Astrocyte (in vitro differentiated cells and primary cell): ENCODE data around the gene SEMA4D. TPM values are rescaled to one million over a fixed set of nuclear protein-coding genes. Genes with fewer than 3 reads are reported as not detected.
"Not testable (repeated sequence)": the region's sequence is repeated elsewhere in the genome, so short reads cannot be mapped to it uniquely, and the experiment has no call there.

Experiments used
- DNase-seq: peaks from one replicate; pipeline ENCODE4 v3.0.0-alpha.2; 2010; ENCODE audit warnings: low read depth
- FAIRE-seq: peaks from 2 replicates; lab custom pipeline; 2011; peaks lifted over from hg19 to GRCh38; lab: Jason Lieb, UNC
- H2AFZ ChIP-seq: 2 replicates; pipeline ENCODE4 v1.6.0; 2012; ENCODE audit warnings: low read depth, low read length, inconsistent platforms
- H3K27ac ChIP-seq: 2 replicates; pipeline ENCODE4 v1.5.1; 2011; ENCODE audit warnings: low read depth, low read length, inconsistent platforms
- H3K27me3 ChIP-seq: 2 replicates; pipeline ENCODE4 v1.6.0; 2011; ENCODE audit warnings: low read length, inconsistent platforms; ENCODE audit not compliant: insufficient read depth
- H3K36me3 ChIP-seq: 2 replicates; pipeline ENCODE4 v1.5.1; 2011; ENCODE audit warnings: low read length, inconsistent platforms; ENCODE audit not compliant: insufficient read depth
- H3K4me1 ChIP-seq: 2 replicates; pipeline ENCODE4 v1.5.1; 2011; ENCODE audit warnings: low read length, inconsistent platforms; ENCODE audit not compliant: insufficient read depth
- H3K4me2 ChIP-seq: 2 replicates; pipeline ENCODE4 v1.6.0; 2012; ENCODE audit warnings: low read length, inconsistent platforms
- H3K4me3 ChIP-seq: 2 replicates; pipeline ENCODE4 v1.5.1; 2011; ENCODE audit warnings: low read depth, mild to moderate bottlenecking, low read length, inconsistent platforms; ENCODE audit not compliant: insufficient read depth
- H3K79me2 ChIP-seq: 2 replicates; pipeline ENCODE4 v1.6.0; 2012; ENCODE audit warnings: mild to moderate bottlenecking, low read length, inconsistent platforms; ENCODE audit not compliant: insufficient read depth
- H3K9ac ChIP-seq: 2 replicates; pipeline ENCODE4 v1.6.0; 2012; ENCODE audit warnings: mild to moderate bottlenecking, low read length, inconsistent platforms
- H3K9me3 ChIP-seq: 2 replicates; pipeline ENCODE4 v1.5.1; 2012; ENCODE audit warnings: low read depth, mild to moderate bottlenecking, low read length, inconsistent platforms; ENCODE audit not compliant: insufficient read depth
- H4K20me1 ChIP-seq: 2 replicates; pipeline ENCODE4 v1.6.0; 2012; ENCODE audit warnings: low read length, inconsistent platforms; ENCODE audit not compliant: insufficient read depth
- H3K27ac Mint-ChIP-seq: one replicate; pipeline ENCODE4 v1.8.0; 2021; ENCODE audit warnings: mild to moderate bottlenecking, mixed read lengths; ENCODE audit not compliant: unreplicated experiment
- H3K27me3 Mint-ChIP-seq: one replicate; pipeline ENCODE4 v1.8.0; 2021; ENCODE audit warnings: low read depth, mixed read lengths; ENCODE audit not compliant: unreplicated experiment
- H3K36me3 Mint-ChIP-seq: one replicate; pipeline ENCODE4 v1.8.0; 2021; ENCODE audit warnings: low read depth, mixed read lengths; ENCODE audit not compliant: unreplicated experiment
- H3K4me1 Mint-ChIP-seq: one replicate; pipeline ENCODE4 v1.8.0; 2021; ENCODE audit warnings: low read depth, mixed read lengths; ENCODE audit not compliant: unreplicated experiment
- H3K4me3 Mint-ChIP-seq: one replicate; pipeline ENCODE4 v1.8.0; 2021; ENCODE audit warnings: mild to moderate bottlenecking, moderate library complexity, mixed read lengths; ENCODE audit not compliant: unreplicated experiment
- H3K9me3 Mint-ChIP-seq: one replicate; pipeline ENCODE4 v1.8.0; 2021; ENCODE audit warnings: mild to moderate bottlenecking, mixed read lengths; ENCODE audit not compliant: unreplicated experiment
- EZH2 ChIP-seq: IDR thresholded peaks from 2 replicates; pipeline ENCODE4 v1.6.1; 2012; ENCODE audit warnings: mild to moderate bottlenecking, low read length, inconsistent platforms; ENCODE audit not compliant: insufficient read depth
- total RNA-seq: library from RNA; stranded (reverse); gene quantifications from 2 replicates; pipeline ENCODE4 v1.2.1, GENCODE V29; 2021
- TF ChIP-seq, protein P1 (sequence below): IDR thresholded peaks from 2 replicates; pipeline ENCODE4 v1.5.1; 2011; ENCODE audit warnings: low read depth, mild to moderate bottlenecking, inconsistent platforms, low read length, moderate library complexity; ENCODE audit not compliant: insufficient read depth

SEMA4D gene
- total RNA-seq, 1 donor from 2014 or later: 6.2 TPM

DNA sequence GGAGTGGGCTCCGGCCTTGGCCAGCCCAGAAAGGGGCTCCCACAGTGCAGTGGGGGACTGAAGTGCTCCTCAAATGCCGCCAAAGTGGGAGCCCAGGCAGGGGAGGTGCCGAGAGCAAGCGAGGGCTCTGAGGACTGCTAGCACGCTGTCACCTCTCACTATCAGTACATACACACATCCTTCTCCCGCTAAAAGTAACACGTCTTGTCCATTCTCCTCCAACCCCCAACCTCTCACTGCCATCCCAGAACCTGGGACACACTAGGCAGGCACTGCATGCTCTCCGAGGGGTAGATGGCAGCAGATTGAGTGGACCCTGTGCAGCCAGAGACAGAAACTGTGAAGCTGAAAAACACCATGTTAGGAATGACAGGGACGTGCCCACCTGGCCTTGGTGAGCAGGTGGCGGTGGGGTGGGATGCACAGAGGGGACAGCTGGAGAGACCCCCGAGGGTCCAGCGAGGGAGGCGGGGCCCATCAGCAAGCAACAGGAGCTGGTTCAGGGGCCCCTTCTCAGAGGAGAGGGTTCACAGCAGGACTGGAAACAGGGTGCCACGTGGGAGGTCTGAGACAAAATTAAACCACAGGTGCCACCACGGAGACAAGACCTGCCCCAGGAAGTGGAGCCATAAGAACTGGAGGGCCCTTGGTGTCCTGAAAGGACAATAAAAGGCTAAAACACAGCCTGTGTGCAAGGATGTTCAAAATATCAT is 16.9 kb downstream of the SEMA4D start:
- H3K9ac ChIP-seq: no peak overlapping the region
- H3K9me3 ChIP-seq: no peaks in the 10 kb centered on the region
- Mint-ChIP-seq H3K27me3 (no peaks in the 10 kb centered on the region), H3K36me3 (no peaks in the 10 kb centered on the region), H3K9me3 (peaks cover 2% of the 10 kb centered on the region), H3K4me1 (peaks cover 20% of the 10 kb centered on the region), H3K4me3 (no peak overlapping the region), H3K27ac (no peak overlapping the region)
- H3K27me3 ChIP-seq: peaks cover 3% of the 10 kb centered on the region
- H2AFZ ChIP-seq: no peak overlapping the region
- DNase-seq (no peak), FAIRE-seq (no peak)
- no peak overlapping the region for H3K4me2 ChIP-seq
- H4K20me1 ChIP-seq: no peaks in the 10 kb centered on the region
- no peak overlapping the region for H3K27ac ChIP-seq
- no peak overlapping the region for H3K4me3 ChIP-seq
- no peak for TF ChIP-seq EZH2
- TF ChIP-seq, protein P1, sequence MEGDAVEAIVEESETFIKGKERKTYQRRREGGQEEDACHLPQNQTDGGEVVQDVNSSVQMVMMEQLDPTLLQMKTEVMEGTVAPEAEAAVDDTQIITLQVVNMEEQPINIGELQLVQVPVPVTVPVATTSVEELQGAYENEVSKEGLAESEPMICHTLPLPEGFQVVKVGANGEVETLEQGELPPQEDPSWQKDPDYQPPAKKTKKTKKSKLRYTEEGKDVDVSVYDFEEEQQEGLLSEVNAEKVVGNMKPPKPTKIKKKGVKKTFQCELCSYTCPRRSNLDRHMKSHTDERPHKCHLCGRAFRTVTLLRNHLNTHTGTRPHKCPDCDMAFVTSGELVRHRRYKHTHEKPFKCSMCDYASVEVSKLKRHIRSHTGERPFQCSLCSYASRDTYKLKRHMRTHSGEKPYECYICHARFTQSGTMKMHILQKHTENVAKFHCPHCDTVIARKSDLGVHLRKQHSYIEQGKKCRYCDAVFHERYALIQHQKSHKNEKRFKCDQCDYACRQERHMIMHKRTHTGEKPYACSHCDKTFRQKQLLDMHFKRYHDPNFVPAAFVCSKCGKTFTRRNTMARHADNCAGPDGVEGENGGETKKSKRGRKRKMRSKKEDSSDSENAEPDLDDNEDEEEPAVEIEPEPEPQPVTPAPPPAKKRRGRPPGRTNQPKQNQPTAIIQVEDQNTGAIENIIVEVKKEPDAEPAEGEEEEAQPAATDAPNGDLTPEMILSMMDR: no peak
- peaks cover 13% of the 10 kb centered on the region for H3K4me1 ChIP-seq
- no peaks in the 10 kb centered on the region for H3K36me3 ChIP-seq
- no peaks in the 10 kb centered on the region for H3K79me2 ChIP-seq

DNA sequence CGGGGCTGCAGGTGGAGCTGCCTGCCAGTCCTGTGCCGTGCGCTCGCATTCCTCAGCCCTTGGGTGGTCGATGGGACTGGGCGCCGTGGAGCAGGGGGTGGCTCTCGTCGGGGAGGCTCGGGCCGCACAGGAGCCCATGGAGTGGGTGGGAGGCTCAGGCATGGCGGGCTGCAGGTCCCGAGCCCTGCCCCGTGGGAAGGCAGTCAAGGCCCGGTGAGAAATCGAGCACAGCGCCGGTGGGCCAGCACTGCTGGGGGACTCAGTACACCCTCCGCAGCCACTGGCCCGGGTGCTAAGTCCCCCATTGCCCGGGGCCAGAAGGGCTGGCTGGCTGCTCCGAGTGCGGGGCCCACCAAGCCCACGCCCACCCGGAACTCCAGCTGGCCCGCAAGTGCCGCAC is 17.5 kb downstream of the SEMA4D start:
- not testable (repeated sequence) for H3K79me2 ChIP-seq, H3K9ac ChIP-seq, H3K9me3 Mint-ChIP-seq

DNA sequence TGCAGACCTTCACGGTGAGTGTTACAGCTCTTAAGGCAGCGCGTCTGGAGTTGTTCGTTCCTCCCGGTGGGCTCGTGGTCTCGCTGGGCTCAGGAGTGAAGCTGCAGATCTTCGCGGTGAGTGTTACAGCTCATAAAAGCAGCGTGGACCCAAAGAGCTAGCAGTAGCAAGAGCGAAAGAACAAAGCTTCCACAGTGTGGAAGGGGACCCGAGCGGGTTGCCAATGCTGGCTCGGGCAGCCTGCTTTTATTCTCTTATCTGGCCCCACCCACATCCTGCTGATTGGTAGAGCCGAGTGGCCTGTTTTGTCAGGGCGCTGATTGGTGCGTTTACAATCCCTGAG is 18.3 kb downstream of the SEMA4D start:
- not testable (repeated sequence) for H3K79me2 ChIP-seq, H3K4me2 ChIP-seq, H3K4me3 ChIP-seq, H3K36me3 Mint-ChIP-seq, H3K27me3 ChIP-seq, H2AFZ ChIP-seq, H3K9me3 ChIP-seq, H3K27ac Mint-ChIP-seq, H3K9me3 Mint-ChIP-seq, H4K20me1 ChIP-seq, FAIRE-seq, H3K36me3 ChIP-seq, DNase-seq, H3K9ac ChIP-seq, H3K27ac ChIP-seq, H3K27me3 Mint-ChIP-seq, H3K4me3 Mint-ChIP-seq
- peaks cover 20% of the 10 kb centered on the region for H3K4me1 Mint-ChIP-seq
- peaks cover 13% of the 10 kb centered on the region for H3K4me1 ChIP-seq

More for the DNA sequence above, 17.5 kb downstream of the SEMA4D start:
- peaks cover 13% of the 10 kb centered on the region for H3K4me1 ChIP-seq
- not testable (repeated sequence) for H3K9me3 ChIP-seq, H3K27ac Mint-ChIP-seq, H4K20me1 ChIP-seq, FAIRE-seq, H3K36me3 ChIP-seq, H3K36me3 Mint-ChIP-seq, H3K27ac ChIP-seq, H3K4me3 Mint-ChIP-seq, H3K27me3 ChIP-seq, H3K4me2 ChIP-seq, H2AFZ ChIP-seq, DNase-seq, H3K27me3 Mint-ChIP-seq, H3K4me3 ChIP-seq
- peaks cover 20% of the 10 kb centered on the region for H3K4me1 Mint-ChIP-seq
